K562 (cell line): Measurements from ENCODE around the gene B3GALT4. TPM values are rescaled to one million over a fixed set of nuclear protein-coding genes. Genes with fewer than 3 reads are reported as not detected.
A peak's percentile ranks its signal among the peaks of the same experiment; 100 is the strongest.

ENCODE experiments used
- CREM ChIP-seq: IDR thresholded peaks from 2 replicates; pipeline ENCODE4 v1.6.1; 2014; ENCODE audit warnings: antibody characterized with exemption, low read depth
- GTF2E2 ChIP-seq: fragments of 200-800 bp; sonication (Bioruptor generic); IDR thresholded peaks from 2 replicates; pipeline ENCODE4 v1.6.1; 2016; ENCODE audit warnings: missing genetic modification characterization, missing compliant biosample characterization
- HINFP ChIP-seq: fragments of 450-650 bp; conservative IDR thresholded peaks from 2 replicates; pipeline ENCODE4 v1.6.1; 2016; ENCODE audit warnings: missing genetic modification characterization, low read depth, mild to moderate bottlenecking, control low read depth, missing compliant biosample characterization
- NFE2L1 ChIP-seq: fragments of 450-650 bp; IDR thresholded peaks from 2 replicates; pipeline ENCODE4 v1.6.1; 2016; ENCODE audit warnings: missing genetic modification characterization, low read depth, mild to moderate bottlenecking, missing compliant biosample characterization, moderate library complexity, borderline replicate concordance
- OTX1 ChIP-seq: fragments of 450-650 bp; formaldehyde crosslinking; IDR thresholded peaks from 2 replicates; pipeline ENCODE4 v1.4.0; 2022; ENCODE audit warnings: mild to moderate bottlenecking
- RBM22 ChIP-seq: fragments of 200-400 bp; formaldehyde crosslinking; IDR thresholded peaks from 2 replicates; pipeline ENCODE4 v1.6.1; 2018; ENCODE audit warnings: low read length, low read depth; ENCODE audit not compliant: poor library complexity, severe bottlenecking
- YY1 ChIP-seq, 3 experiments: IDR thresholded peaks; 2 replicates each; pipeline ENCODE4 v1.6.1; 2011; ENCODE audit warnings: low read length in 2 of 3, mild to moderate bottlenecking in 2 of 3, moderate library complexity in 2 of 3, borderline replicate concordance in 1 of 3, control low read depth in 1 of 3, low read depth in 1 of 3; ENCODE audit not compliant: insufficient read depth in 3 of 3, insufficient replicate concordance in 2 of 3, control insufficient read depth in 1 of 3, insufficient read length in 1 of 3; ENCODE audit errors: extremely low read depth in 1 of 3
- ZC3H4 ChIP-seq: sonication (generic); formaldehyde crosslinking; IDR thresholded peaks from 2 replicates; pipeline ENCODE4 v1.9.0; 2021; ENCODE audit warnings: missing genetic modification reagents, borderline replicate concordance
- ZNF561 ChIP-seq: fragments of 450-650 bp; formaldehyde crosslinking; conservative IDR thresholded peaks from 2 replicates; pipeline ENCODE4 v1.4.0; 2020; ENCODE audit warnings: mild to moderate bottlenecking, moderate library complexity
- ZNF707 ChIP-seq: fragments of 250-450 bp; sonication (Bioruptor Pico); conservative IDR thresholded peaks from 2 replicates; pipeline ENCODE4 v1.8.0; 2022; ENCODE audit warnings: inconsistent platforms, mild to moderate bottlenecking, moderate library complexity
- polyA plus RNA-seq, 8 experiments: library from polyadenylated mRNA; depleted of rRNA in 4 of 8; stranded (reverse) in 5 of 8; unstranded in 3 of 8; fragments of >200 nt; fragmentation: Nextera tagmentation in 2 of 8; fragmentation: Illumina TruSeq in 1 of 8; extraction: Ambion mirVana in 2 of 8; extraction: Trizol in 1 of 8; gene quantifications; 2 replicates each; pipeline versions ENCODE4 v1.2.1 to v1.2.3, GENCODE V29; 2011 to 2014; ENCODE audit warnings: inconsistent platforms in 1 of 8, missing spikeins in 1 of 8
- total RNA-seq, 7 experiments: library from RNA; depleted of rRNA in 6 of 7; stranded (reverse); fragments of >200 nt in 6 of 7; fragmentation: Illumina TruSeq in 2 of 7; extraction: Trizol in 2 of 7; gene quantifications; 2 replicates each; pipeline versions ENCODE4 v1.2.1 to v1.2.3, GENCODE V29; 2011 to 2021; ENCODE audit warnings: low replicate concordance in 1 of 7
- TF ChIP-seq, protein P1 (sequence below): fragments of 450-650 bp; IDR thresholded peaks from 2 replicates; pipeline ENCODE4 v1.6.1; 2016; ENCODE audit warnings: antibody characterized with exemption
- TF ChIP-seq, protein P2 (sequence below), 2 experiments: IDR thresholded peaks; 2 replicates each; pipeline ENCODE4 v1.6.1; 2011; ENCODE audit warnings: borderline replicate concordance in 1 of 2, control low read depth in 1 of 2, low read depth in 1 of 2, low read length in 1 of 2, mild to moderate bottlenecking in 1 of 2, mixed read lengths in 1 of 2, moderate library complexity in 1 of 2; ENCODE audit not compliant: insufficient read depth in 1 of 2, insufficient read length in 1 of 2, poor library complexity in 1 of 2, severe bottlenecking in 1 of 2; ENCODE audit errors: extremely low read depth in 1 of 2

The B3GALT4 gene
- total and polyA plus RNA-seq, 9 of the 15 experiments (the other 6 are each of a cell fraction or from before 2014, with no cell fraction given) = 0.11 to 1.3 (median 0.53) TPM; not detected in 1

DNA sequence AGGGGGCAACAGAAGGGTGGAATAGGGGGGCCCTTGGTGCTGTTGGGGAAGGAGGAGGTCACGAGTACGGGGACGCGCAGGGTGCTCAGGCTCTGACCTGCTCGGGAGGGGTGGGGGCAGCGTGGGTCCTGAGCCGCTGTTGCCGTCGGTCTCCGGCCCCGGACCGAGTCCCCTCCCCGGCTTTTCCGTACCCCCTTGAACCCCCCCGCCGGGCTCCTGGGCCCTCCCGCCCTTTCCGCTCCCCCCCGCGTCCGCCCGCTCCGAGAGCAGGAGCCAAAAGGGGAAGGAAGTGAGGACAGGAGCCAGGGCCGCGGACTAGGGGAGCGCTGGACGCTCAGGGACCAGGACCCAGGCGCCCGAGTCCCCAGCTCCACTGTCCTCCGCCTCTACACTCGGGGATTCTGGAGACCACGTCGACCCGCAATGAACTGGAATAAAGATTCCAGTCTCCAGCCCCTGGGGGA, 21.9 kb downstream of the B3GALT4 start, which contains the start of gene RGL2 (continued):
- TF ChIP-seq HINFP (tag) = 0 out of 2 replicates have a peak, but pooled peaks have one; percentile 56
- 0 out of 2 replicates have a peak, but pooled peaks have one; percentile 20 for TF ChIP-seq ZNF561 (CRISPR knock-in tag)
- no peak for TF ChIP-seq ZNF707 (CRISPR knock-in tag)
- peak; percentile 13; the same call in 1 of the 2 replicates for TF ChIP-seq CREM
- TF ChIP-seq NFE2L1 = no peak
- TF ChIP-seq, protein P1, sequence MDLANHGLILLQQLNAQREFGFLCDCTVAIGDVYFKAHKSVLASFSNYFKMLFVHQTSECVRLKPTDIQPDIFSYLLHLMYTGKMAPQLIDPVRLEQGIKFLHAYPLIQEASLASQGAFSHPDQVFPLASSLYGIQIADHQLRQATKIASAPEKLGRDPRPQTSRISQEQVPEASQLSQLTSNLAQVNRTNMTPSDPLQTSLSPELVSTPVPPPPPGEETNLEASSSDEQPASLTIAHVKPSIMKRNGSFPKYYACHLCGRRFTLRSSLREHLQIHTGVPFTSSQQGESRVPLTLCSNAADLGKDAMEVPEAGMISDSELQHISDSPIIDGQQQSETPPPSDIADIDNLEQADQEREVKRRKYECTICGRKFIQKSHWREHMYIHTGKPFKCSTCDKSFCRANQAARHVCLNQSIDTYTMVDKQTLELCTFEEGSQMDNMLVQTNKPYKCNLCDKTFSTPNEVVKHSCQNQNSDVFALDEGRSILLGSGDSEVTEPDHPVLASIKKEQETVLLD = peak; percentile 91; the same call in 1 of the 2 replicates
- peak in 1 of 3 experiments; percentile 25 for TF ChIP-seq YY1 (IDR thresholded peaks at IDR 0.05; ENCODE audit: borderline replicate concordance in 1 of 3, control insufficient read depth in 1 of 3, extremely low read depth in 1 of 3, insufficient read depth in 3 of 3, insufficient read length in 1 of 3, insufficient replicate concordance in 2 of 3, low read depth in 1 of 3, low read length in 2 of 3)
- TF ChIP-seq OTX1 (CRISPR knock-in tag) = peak; percentile 51
- TF ChIP-seq GTF2E2 (tag) = no peak
- TF ChIP-seq, protein P2, sequence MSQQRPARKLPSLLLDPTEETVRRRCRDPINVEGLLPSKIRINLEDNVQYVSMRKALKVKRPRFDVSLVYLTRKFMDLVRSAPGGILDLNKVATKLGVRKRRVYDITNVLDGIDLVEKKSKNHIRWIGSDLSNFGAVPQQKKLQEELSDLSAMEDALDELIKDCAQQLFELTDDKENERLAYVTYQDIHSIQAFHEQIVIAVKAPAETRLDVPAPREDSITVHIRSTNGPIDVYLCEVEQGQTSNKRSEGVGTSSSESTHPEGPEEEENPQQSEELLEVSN (IDR thresholded peaks at IDR 0.05; ENCODE audit: borderline replicate concordance in 1 of 2, extremely low read depth in 1 of 2, insufficient read depth in 1 of 2, insufficient read length in 1 of 2, low read depth in 1 of 2, low read length in 1 of 2, poor library complexity in 1 of 2, severe bottlenecking in 1 of 2) = peak in 1 of 2 experiments; percentile 52
- peak; percentile 73; the same call in 1 of the 2 replicates for TF ChIP-seq ZC3H4
- no peak for TF ChIP-seq RBM22
